ENCODE measurements around the gene KRTAP19-7. TPM values are rescaled to one million over a fixed set of nuclear protein-coding genes. Genes with fewer than 3 reads are reported as not detected.

Gene KRTAP19-7
- total and polyA plus RNA-seq, 10 of the 15 experiments (the other 5 are each of a cell fraction or from before 2014, with no cell fraction given), result not detected

DNA sequence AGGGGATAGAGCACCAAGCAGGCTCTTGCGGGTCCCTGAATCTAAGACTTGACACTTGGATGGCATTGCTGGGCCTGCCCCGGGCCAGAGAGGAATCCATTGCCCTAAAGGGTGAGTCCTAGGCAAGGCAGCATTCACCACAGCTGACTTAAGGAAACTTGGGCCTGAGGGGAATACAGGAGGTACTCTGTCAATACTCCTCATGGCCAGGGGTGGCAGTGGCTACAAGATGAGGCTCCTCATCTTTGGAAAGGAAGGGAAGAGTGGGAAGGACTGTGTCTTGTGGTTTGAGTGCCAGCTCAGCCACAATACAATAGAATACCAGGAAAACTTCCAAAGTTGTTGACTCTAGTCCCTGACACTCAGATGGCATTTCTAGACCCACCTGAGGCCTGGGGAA, 44.9 kb upstream of the KRTAP19-7 start (continued):
- TF ChIP-seq SIX5 (IDR thresholded peaks at IDR 0.05; ENCODE audit: low read depth, low read length, severe bottlenecking), result no peak
- TF ChIP-seq NFIC (IDR thresholded peaks at IDR 0.05; ENCODE audit: low read depth, low read length), result no peak

DNA sequence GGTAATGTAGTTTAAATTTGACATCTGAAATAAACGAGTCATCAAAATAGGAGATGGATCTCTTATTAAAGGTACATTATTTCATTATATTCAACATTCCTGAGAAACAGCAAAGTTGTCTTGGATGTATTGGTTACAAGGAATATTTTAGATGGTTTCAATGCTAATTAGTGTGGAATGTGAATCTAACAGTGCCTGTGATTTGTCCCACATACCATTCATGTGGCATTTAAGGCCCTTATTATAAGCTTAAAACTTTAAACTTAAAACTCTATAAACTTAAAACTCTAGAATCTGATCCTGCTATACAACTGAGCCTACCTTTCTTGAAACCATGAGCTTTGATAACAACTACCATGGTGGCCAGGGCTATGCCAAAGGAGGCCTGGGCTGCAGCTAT, 39.7 kb upstream of the KRTAP19-7 start, which contains the start of gene KRTAP22-1:
KRTAP22-1 (plus strand) TSS at position 301 of the 400 bp plus-strand sequence.
- no peaks in the 10 kb centered on the region for H4K20me1 ChIP-seq (ENCODE audit: control insufficient read depth, insufficient read depth)
- H3K4me2 ChIP-seq (ENCODE audit: control insufficient read depth, insufficient read depth), result no peak within 1 kb of the TSS
- no peaks in the 10 kb centered on the region for H3K4me1 ChIP-seq (ENCODE audit: control insufficient read depth, insufficient read depth, low read length)
- DNase-seq (ENCODE audit: low read depth, low spot score), result no peak
- H3K9ac ChIP-seq (ENCODE audit: control insufficient read depth, insufficient read depth, low read length), result no peak within 1 kb of the TSS
- H2AFZ ChIP-seq (ENCODE audit: control insufficient read depth, low read depth, low read length), result no peak within 1 kb of the TSS
- WGBS (ENCODE audit: insufficient coverage, insufficient replicate concordance, low lambda C conversion rate, missing lambda C conversion rate), result 0% methylated on average over 1 of the region's 1 CpG
- ATAC-seq, result no peak
- TF ChIP-seq PAX8 (IDR thresholded peaks at IDR 0.05) (no peak), TCF3 (IDR thresholded peaks at IDR 0.05; ENCODE audit: borderline replicate concordance, insufficient read depth, low read depth, low read length) (no peak), NBN (IDR thresholded peaks at IDR 0.05) (no peak), RUNX3 (IDR thresholded peaks at IDR 0.05; ENCODE audit: low read length) (no peak), MYC (IDR thresholded peaks at IDR 0.05; ENCODE audit: insufficient read depth, insufficient read length, insufficient replicate concordance, low read length, severe bottlenecking) (no peak), LARP7 (IDR thresholded peaks at IDR 0.05) (no peak), SUZ12 (IDR thresholded peaks at IDR 0.05; ENCODE audit: unreplicated experiment) (no peak), TCF12 (IDR thresholded peaks at IDR 0.05; ENCODE audit: low read depth, low read length) (no peak), RBBP5 (conservative IDR thresholded peaks at IDR 0.05) (no peak), SREBF2 (IDR thresholded peaks at IDR 0.05; ENCODE audit: low read length) (no peak), TBL1XR1 (IDR thresholded peaks at IDR 0.05; ENCODE audit: low read depth, low read length) (no peak), POLR2AphosphoS2 (IDR thresholded peaks at IDR 0.05; ENCODE audit: low read depth, low read length) (no peak)
- TF ChIP-seq, protein P1, sequence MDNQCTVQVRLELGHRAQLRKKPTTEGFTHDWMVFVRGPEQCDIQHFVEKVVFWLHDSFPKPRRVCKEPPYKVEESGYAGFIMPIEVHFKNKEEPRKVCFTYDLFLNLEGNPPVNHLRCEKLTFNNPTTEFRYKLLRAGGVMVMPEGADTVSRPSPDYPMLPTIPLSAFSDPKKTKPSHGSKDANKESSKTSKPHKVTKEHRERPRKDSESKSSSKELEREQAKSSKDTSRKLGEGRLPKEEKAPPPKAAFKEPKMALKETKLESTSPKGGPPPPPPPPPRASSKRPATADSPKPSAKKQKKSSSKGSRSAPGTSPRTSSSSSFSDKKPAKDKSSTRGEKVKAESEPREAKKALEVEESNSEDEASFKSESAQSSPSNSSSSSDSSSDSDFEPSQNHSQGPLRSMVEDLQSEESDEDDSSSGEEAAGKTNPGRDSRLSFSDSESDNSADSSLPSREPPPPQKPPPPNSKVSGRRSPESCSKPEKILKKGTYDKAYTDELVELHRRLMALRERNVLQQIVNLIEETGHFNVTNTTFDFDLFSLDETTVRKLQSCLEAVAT (IDR thresholded peaks at IDR 0.05), result no peak
- TF ChIP-seq, protein P2, sequence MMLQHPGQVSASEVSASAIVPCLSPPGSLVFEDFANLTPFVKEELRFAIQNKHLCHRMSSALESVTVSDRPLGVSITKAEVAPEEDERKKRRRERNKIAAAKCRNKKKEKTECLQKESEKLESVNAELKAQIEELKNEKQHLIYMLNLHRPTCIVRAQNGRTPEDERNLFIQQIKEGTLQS (IDR thresholded peaks at IDR 0.05; ENCODE audit: borderline replicate concordance, extremely low read depth, low read depth, low read length), result no peak
- TF ChIP-seq, protein P3, sequence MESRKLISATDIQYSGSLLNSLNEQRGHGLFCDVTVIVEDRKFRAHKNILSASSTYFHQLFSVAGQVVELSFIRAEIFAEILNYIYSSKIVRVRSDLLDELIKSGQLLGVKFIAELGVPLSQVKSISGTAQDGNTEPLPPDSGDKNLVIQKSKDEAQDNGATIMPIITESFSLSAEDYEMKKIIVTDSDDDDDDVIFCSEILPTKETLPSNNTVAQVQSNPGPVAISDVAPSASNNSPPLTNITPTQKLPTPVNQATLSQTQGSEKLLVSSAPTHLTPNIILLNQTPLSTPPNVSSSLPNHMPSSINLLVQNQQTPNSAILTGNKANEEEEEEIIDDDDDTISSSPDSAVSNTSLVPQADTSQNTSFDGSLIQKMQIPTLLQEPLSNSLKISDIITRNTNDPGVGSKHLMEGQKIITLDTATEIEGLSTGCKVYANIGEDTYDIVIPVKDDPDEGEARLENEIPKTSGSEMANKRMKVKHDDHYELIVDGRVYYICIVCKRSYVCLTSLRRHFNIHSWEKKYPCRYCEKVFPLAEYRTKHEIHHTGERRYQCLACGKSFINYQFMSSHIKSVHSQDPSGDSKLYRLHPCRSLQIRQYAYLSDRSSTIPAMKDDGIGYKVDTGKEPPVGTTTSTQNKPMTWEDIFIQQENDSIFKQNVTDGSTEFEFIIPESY (IDR thresholded peaks at IDR 0.05), result no peak
- TF ChIP-seq, protein P4, sequence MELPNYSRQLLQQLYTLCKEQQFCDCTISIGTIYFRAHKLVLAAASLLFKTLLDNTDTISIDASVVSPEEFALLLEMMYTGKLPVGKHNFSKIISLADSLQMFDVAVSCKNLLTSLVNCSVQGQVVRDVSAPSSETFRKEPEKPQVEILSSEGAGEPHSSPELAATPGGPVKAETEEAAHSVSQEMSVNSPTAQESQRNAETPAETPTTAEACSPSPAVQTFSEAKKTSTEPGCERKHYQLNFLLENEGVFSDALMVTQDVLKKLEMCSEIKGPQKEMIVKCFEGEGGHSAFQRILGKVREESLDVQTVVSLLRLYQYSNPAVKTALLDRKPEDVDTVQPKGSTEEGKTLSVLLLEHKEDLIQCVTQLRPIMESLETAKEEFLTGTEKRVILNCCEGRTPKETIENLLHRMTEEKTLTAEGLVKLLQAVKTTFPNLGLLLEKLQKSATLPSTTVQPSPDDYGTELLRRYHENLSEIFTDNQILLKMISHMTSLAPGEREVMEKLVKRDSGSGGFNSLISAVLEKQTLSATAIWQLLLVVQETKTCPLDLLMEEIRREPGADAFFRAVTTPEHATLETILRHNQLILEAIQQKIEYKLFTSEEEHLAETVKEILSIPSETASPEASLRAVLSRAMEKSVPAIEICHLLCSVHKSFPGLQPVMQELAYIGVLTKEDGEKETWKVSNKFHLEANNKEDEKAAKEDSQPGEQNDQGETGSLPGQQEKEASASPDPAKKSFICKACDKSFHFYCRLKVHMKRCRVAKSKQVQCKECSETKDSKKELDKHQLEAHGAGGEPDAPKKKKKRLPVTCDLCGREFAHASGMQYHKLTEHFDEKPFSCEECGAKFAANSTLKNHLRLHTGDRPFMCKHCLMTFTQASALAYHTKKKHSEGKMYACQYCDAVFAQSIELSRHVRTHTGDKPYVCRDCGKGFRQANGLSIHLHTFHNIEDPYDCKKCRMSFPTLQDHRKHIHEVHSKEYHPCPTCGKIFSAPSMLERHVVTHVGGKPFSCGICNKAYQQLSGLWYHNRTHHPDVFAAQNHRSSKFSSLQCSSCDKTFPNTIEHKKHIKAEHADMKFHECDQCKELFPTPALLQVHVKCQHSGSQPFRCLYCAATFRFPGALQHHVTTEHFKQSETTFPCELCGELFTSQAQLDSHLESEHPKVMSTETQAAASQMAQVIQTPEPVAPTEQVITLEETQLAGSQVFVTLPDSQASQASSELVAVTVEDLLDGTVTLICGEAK (IDR thresholded peaks at IDR 0.05; ENCODE audit: borderline replicate concordance), result no peak
- SMC1A ChIA-PET (ENCODE audit: uncharacterized antibody, unreplicated experiment), result no interaction called here
- in situ Hi-C loops (cut with MboI), result no loop called here
- no peak for FAIRE-seq
- no peaks in the 10 kb centered on the region for H3K79me2 ChIP-seq (ENCODE audit: control insufficient read depth, insufficient read depth, low read length)
- CTCF ChIA-PET, result no interaction called here
- intact Hi-C loops (cut with micrococcal nuclease; ENCODE audit: unreplicated experiment), result no loop called here
- H3K27ac ChIP-seq (ENCODE audit: control insufficient read depth, insufficient read depth), result no peak within 1 kb of the TSS
- no TSS peak for BruUV-seq (replicated peaks)
- no peaks in the 10 kb centered on the region for H3K36me3 ChIP-seq (ENCODE audit: control insufficient read depth in 2 of 2, insufficient read depth in 2 of 2, low read length in 1 of 2)
- POLR2A ChIA-PET, result no interaction called here
- no peaks in the 10 kb centered on the region for H3K27me3 ChIP-seq (replicated peaks in 1 of 2; ENCODE audit: control insufficient read depth in 2 of 2, insufficient read depth in 2 of 2, low read length in 1 of 2)
- H3K4me3 ChIP-seq, result no peak within 1 kb of the TSS
- H3K9me3 ChIP-seq (replicated peaks; ENCODE audit: control insufficient read depth, insufficient read depth, low read length), result no peaks in the 10 kb centered on the region; the same call in 2 of the 3 replicates
- RAD21 ChIA-PET (ENCODE audit: unreplicated experiment), result no interaction called here

All from GM12878 (cell line).